HFFc6 (cell line): ENCODE measurements around the gene LPAR2. TPM values are rescaled to one million over a fixed set of nuclear protein-coding genes. Genes with fewer than 3 reads are reported as not detected.

ENCODE experiments used
- DNase-seq: peaks from one replicate; pipeline ENCODE4 v3.0.0-alpha.2; 2018
- H3K27ac Mint-ChIP-seq: 2 replicates; pipeline ENCODE4 v1.8.0; 2020; ENCODE audit warnings: mild to moderate bottlenecking, mixed read lengths
- H3K27me3 Mint-ChIP-seq: 2 replicates; pipeline ENCODE4 v1.8.0; 2021; ENCODE audit warnings: mild to moderate bottlenecking, moderate library complexity, mixed read lengths; ENCODE audit not compliant: insufficient read depth
- H3K36me3 Mint-ChIP-seq: 2 replicates; pipeline ENCODE4 v1.8.0; 2021; ENCODE audit warnings: low read depth, mixed read lengths
- H3K4me1 Mint-ChIP-seq: 2 replicates; pipeline ENCODE4 v1.8.0; 2020; ENCODE audit warnings: low read depth, mixed read lengths
- H3K4me3 Mint-ChIP-seq: 2 replicates; pipeline ENCODE4 v1.8.0; 2020; ENCODE audit warnings: mild to moderate bottlenecking, moderate library complexity, mixed read lengths
- H3K9me3 Mint-ChIP-seq: 2 replicates; pipeline ENCODE4 v1.8.0; 2020; ENCODE audit warnings: mild to moderate bottlenecking, mixed read lengths
- CTCF ChIP-seq: fragments of 200-600 bp; sonication (generic); IDR thresholded peaks from 2 replicates; pipeline ENCODE4 v1.5.0; 2021; ENCODE audit warnings: antibody characterized with exemption, mild to moderate bottlenecking
- total RNA-seq, 6 experiments: library from RNA; stranded (reverse); fragmentation: NEBNext Ultra II Directional; extraction: Animal tissue kit (Norgen Biotek cat#: 25700); gene quantifications; 2 replicates in 1 of 6; 3 replicates in 5 of 6; pipeline ENCODE4 v1.2.3, GENCODE V29; 2021

LPAR2 gene
- total RNA-seq, 6 experiments from 2014 or later, result 2.6 to 4.2 (median 3.2) TPM

DNA sequence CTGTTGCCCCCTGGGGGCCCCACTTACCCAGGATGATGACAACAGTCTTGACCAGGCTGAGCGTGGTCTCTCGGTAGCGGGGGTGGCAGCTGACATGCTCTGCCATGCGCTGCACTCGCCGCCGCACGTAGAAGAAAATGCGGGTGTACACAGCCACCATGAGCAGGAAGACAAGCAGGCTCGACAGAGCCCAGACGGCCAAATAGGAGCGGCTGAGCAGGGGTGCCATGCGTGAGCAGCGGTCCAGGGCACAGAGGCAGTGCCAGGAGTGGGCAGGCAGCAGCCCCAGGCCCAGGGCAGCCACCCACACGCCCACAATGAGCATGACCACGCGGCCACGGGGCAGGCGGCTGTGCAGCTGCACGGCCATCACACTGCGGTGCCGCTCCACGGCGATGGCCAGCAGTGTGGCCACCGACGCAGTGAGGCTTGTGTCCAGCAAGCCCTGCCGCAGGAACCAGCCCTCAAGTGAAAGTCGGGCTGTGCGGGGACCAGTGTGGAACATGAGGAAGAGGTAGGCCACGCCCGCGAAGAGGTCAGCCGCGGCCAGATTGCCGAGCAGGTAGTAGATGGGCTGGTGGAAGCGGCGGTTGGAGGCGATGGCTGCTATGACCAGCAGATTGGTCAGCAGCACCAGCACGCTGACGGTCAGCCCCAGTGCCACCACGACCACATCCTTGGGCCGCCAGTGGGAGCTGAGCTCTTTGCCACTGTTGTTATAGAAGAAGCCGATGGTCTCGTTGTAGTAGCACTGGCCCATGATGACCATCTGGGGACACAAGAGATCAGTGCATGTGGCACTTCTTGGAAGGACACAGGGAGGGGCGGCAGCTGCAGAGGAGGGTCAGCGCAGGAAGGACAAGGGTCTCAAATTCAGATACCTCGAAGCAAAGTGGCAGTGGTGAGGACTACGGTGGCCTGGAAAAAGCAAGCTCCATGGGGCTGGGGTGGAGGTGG, 1.2 kb downstream of the LPAR2 start:
- H3K9me3 Mint-ChIP-seq, result no peaks in the 10 kb centered on the region
- H3K27ac Mint-ChIP-seq, result no peak overlapping the region
- H3K4me1 Mint-ChIP-seq, result peaks cover 6% of the 10 kb centered on the region
- peaks cover 11% of the 10 kb centered on the region for H3K27me3 Mint-ChIP-seq
- H3K36me3 Mint-ChIP-seq, result no peaks in the 10 kb centered on the region
- TF ChIP-seq CTCF, result no peak
- no peak for DNase-seq
- no peak overlapping the region for H3K4me3 Mint-ChIP-seq

DNA sequence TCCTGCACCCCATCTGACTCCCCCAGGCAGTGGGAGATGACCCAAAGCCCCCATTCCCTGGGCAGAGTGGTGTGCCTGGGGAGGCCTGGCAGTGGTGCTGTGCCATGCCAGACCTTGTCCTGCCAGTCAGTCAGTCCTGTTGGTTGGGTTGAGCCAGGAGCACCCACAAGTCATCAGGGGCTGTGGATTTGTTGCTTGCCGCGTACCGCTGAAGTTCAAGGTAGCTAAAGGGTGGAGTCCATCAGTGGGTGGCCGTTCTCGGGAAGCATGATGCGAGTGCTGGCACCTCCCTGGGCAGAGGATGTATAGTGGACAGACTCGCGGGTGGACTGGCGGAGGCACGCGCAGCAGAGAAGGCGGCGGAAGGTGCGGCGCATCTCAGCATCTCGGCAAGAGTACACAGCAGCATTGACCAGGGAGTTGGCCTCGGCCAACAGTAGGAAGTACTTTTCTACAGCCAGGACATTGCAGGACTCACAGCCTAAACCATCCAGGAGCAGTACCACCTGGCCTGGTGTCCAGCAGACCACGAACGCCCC, 3.9 kb downstream of the LPAR2 start:
- Mint-ChIP-seq H3K27me3 (peaks cover 13% of the 10 kb centered on the region), H3K27ac (no peak overlapping the region), H3K9me3 (no peaks in the 10 kb centered on the region), H3K4me3 (no peak overlapping the region), H3K4me1 (peaks cover 12% of the 10 kb centered on the region), H3K36me3 (no peaks in the 10 kb centered on the region)
- no peak for TF ChIP-seq CTCF
- DNase-seq, result no peak

DNA sequence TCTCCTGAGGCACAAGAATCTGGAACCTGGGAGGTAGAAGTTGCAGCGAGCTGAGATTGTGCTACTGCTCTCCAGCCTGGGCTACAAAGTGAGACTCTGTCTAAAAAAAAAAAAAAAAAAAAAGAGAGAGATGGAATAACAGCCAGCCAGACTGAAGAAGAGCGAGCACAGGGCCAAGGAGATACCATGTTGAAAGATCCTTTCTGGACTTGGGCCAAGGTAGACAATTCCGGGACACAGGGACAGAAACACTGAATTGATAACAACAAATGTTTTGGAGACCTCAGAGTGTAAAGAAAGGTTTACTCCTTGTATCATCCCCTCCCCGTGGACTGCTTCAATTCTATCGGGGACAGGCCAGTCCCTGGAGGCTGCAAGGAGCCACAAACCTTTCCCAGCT, 4.6 kb downstream of the LPAR2 start:
- no peak overlapping the region for H3K27ac Mint-ChIP-seq
- no peak for TF ChIP-seq CTCF
- peaks cover 15% of the 10 kb centered on the region for H3K27me3 Mint-ChIP-seq

DNA sequence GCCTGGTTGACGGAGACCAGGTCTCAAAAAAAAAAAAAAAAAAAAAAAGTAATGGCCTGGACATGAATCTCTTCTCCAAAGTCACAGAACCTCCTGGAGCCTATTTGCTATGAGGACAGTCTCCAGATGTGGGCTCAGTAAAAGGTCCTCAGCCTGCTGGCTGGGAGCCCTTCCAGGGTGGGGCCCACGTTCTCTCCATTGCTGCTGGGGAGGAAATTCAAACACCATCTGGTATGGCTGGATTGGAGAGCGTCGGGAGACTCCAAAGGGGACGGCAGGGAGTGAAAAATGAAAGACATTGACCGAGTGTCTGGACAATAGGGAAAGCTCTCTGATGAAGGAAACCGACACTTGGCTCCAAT, 8.2 kb downstream of the LPAR2 start:
- Mint-ChIP-seq H3K9me3 (no peaks in the 10 kb centered on the region), H3K27ac (no peak overlapping the region), H3K4me1 (peaks cover 26% of the 10 kb centered on the region), H3K27me3 (peaks cover 7% of the 10 kb centered on the region), H3K36me3 (no peaks in the 10 kb centered on the region), H3K4me3 (no peak overlapping the region)
- no peak for DNase-seq
- TF ChIP-seq CTCF, result no peak

More for the DNA sequence above, 4.6 kb downstream of the LPAR2 start:
- DNase-seq, result no peak
- Mint-ChIP-seq H3K4me1 (peaks cover 17% of the 10 kb centered on the region), H3K9me3 (no peaks in the 10 kb centered on the region), H3K36me3 (no peaks in the 10 kb centered on the region), H3K4me3 (no peak overlapping the region)

- DNase-seq, result no peak
- TF ChIP-seq CTCF, result no peak
- Mint-ChIP-seq H3K9me3 (no peaks in the 10 kb centered on the region), H3K4me3 (peak overlapping the region; percentile 74), H3K4me1 (peaks cover 26% of the 10 kb centered on the region), H3K27me3 (peaks cover 7% of the 10 kb centered on the region), H3K36me3 (no peaks in the 10 kb centered on the region), H3K27ac (no peak overlapping the region)
Measured at GRCh38 chr19:19619181-19619848, 8.7 kb downstream of the LPAR2 start.
